Measurements from ENCODE around the gene DCHS1. TPM values are rescaled to one million over a fixed set of nuclear protein-coding genes. Genes with fewer than 3 reads are reported as not detected.

The DCHS1 gene
- total and polyA plus RNA-seq, 10 donors, result 1.9 to 58.8 (median 36.3) TPM

DNA sequence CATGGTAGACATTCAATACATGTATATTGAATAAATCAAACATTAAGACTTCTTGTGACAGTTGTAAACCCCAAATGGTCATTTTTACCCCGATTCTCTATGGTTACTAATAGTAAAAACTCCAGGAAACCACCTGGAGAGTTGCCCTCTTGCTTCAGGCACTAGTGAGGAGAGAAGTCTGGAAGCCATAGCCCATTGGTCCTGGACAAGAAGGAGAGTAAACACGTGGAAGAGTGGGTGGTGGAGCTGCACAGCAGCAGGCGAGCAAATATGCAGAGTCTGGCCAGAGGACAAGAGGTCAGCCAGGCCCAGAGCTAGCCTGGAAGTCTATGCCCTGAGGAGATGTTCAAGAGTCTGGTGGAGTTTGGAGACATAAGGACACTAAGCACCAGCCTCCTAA lies 17.7 kb downstream of the DCHS1 start:
- no peaks in the 10 kb centered on the region for H3K9me3 ChIP-seq
- H3K27ac ChIP-seq, result peak overlapping the region in 6 of 8 donors; percentile 21 to 80 (median 75)
- no peak overlapping the region for H3K4me3 ChIP-seq
- H3K4me1 ChIP-seq, result peaks cover 41 to 69% (median 64%) of the 10 kb centered on the region in 6 donors
- peaks cover 0 to 25% (median 10%) of the 10 kb centered on the region in 6 donors for H3K36me3 ChIP-seq
- intact Hi-C loops (cut with DNase I; ENCODE audit: low total_unique reads), result no loop called here
- no peak for DNase-seq
- WGBS, 5 donors, result 59 to 75% (median 61%) methylated on average over 3 of the region's 3 CpGs
- peak in 1 of 3 donors; percentile 21 for TF ChIP-seq POLR2AphosphoS5 (IDR thresholded peaks at IDR 0.05)
- TF ChIP-seq, protein P1, sequence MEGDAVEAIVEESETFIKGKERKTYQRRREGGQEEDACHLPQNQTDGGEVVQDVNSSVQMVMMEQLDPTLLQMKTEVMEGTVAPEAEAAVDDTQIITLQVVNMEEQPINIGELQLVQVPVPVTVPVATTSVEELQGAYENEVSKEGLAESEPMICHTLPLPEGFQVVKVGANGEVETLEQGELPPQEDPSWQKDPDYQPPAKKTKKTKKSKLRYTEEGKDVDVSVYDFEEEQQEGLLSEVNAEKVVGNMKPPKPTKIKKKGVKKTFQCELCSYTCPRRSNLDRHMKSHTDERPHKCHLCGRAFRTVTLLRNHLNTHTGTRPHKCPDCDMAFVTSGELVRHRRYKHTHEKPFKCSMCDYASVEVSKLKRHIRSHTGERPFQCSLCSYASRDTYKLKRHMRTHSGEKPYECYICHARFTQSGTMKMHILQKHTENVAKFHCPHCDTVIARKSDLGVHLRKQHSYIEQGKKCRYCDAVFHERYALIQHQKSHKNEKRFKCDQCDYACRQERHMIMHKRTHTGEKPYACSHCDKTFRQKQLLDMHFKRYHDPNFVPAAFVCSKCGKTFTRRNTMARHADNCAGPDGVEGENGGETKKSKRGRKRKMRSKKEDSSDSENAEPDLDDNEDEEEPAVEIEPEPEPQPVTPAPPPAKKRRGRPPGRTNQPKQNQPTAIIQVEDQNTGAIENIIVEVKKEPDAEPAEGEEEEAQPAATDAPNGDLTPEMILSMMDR (IDR thresholded peaks at IDR 0.05 in 8 of 11, conservative IDR thresholded peaks at IDR 0.05 in 3 of 11), result no peak
- H3K27me3 ChIP-seq (replicated peaks in 1 of 7), result no peaks in the 10 kb centered on the region

DNA sequence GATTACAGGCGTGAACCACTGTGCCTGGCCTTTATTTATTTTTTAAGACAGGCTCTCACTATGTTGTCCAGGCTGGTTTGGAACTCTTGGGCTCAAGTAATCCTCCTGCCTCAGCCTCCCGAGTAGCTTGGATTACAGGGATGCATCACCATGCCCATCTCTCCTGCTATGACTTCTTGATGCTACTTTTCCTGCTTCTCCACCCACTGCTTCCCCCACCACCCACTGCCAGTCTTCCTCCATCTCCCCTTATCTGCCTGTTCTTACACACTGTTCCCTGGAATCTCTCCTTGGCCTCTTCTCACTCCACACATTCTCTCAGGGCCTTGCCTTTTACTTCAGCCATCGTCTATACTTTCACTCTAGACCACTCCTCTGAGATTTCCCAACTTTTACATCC lies 19.1 kb downstream of the DCHS1 start:
- H3K36me3 ChIP-seq, result peaks cover 0 to 39% (median 22%) of the 10 kb centered on the region in 6 donors
- WGBS, 5 donors, result 80 to 95% (median 83%) methylated on average over 3 of the region's 3 CpGs
- H3K4me1 ChIP-seq, result peaks cover 41 to 71% (median 61%) of the 10 kb centered on the region in 6 donors
- TF ChIP-seq POLR2AphosphoS5 (IDR thresholded peaks at IDR 0.05) (no peak), POLR2A (IDR thresholded peaks at IDR 0.05) (no peak)
- TF ChIP-seq, protein P1 (IDR thresholded peaks at IDR 0.05 in 8 of 11, conservative IDR thresholded peaks at IDR 0.05 in 3 of 11), result no peak
- intact Hi-C loops (cut with DNase I; ENCODE audit: low total_unique reads), result no loop called here
- no peak for DNase-seq
- H3K9me3 ChIP-seq, result no peaks in the 10 kb centered on the region
- no peaks in the 10 kb centered on the region for H3K27me3 ChIP-seq (replicated peaks in 1 of 7)
- peak overlapping the region; percentile 59 to 84 (median 76) for H3K27ac ChIP-seq
- H3K4me3 ChIP-seq, result no peak overlapping the region

DNA sequence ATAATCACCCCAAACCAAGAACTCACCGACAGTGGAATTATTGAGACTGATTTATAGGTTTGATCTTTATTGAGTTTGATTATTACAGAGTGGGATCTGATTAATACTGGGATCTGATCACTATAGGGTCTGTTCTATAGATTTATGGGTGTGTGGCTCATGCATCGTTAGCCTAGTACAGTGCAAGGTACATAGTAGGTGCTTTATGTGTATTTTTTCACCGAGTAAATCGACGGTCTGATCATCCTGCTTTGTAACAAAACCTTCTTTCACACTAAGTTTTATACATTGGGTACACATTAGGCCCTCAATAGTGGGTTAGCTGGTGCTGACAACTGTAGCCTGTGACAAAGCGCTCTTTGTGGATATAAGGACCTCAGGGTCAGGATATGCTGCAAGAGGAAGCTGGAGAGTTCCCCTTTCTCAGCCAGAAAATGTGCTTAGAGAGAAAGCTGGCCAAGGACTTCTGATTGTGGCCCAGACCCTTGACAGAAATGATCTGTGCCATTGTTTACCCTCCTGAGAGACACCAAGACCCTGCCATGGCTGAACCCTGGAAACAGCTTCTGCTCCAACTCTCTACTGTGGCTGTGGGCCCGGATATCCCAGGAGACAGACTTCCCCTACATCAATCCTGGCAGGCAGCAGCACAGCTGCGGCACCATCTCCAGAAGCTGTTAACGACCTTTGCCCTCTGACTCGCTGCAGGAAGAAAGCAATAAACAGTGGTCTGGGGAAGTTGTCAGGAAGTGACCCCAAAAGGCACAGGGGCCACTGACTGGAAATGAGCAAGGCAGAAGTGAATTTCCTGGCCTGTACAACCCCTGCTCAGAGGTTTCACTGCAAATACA lies 20.3 kb downstream of the DCHS1 start:
- peaks cover 0 to 40% (median 28%) of the 10 kb centered on the region in 6 donors for H3K36me3 ChIP-seq
- intact Hi-C loops (cut with DNase I; ENCODE audit: low total_unique reads), result no loop called here
- H3K4me3 ChIP-seq, result peak overlapping the region in 1 of 8 donors; percentile 8
- TF ChIP-seq POLR2AphosphoS5 (IDR thresholded peaks at IDR 0.05) (peak; percentile 14 to 88 (median 83)), POLR2A (IDR thresholded peaks at IDR 0.05) (no peak)
- TF ChIP-seq, protein P1 (IDR thresholded peaks at IDR 0.05 in 8 of 11, conservative IDR thresholded peaks at IDR 0.05 in 3 of 11), result no peak
- peaks cover 41 to 71% (median 61%) of the 10 kb centered on the region in 6 donors for H3K4me1 ChIP-seq
- H3K27me3 ChIP-seq (replicated peaks in 1 of 7), result no peaks in the 10 kb centered on the region
- no peaks in the 10 kb centered on the region for H3K9me3 ChIP-seq
- DNase-seq, result peak; percentile 82
- 21 to 41% (median 30%) methylated on average over 10 of the region's 10 CpGs for WGBS, 5 donors
- peak overlapping the region; percentile 59 to 84 (median 76) for H3K27ac ChIP-seq

DNA sequence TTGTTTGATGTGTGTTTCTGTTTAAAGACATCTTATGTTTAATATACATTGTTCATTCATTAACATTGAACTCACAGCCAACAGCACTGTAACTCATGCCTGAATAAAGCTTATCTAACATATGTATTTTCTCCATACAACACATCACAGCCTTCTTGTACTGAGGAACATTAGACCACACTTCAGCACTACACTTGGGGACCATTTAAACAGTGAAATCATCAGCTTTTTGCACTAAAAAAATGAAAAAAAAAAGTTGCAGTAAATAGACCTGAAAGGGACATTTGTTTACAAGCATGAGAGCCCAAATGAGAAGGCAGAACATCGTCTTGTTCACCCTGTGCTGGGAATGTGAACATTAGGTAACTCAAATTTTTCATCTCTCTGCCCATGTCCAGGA lies 21.1 kb downstream of the DCHS1 start:
- Histone ChIP-seq H3K9me3 (no peaks in the 10 kb centered on the region), H3K4me1 (peaks cover 41 to 65% (median 60%) of the 10 kb centered on the region in 6 donors), H3K36me3 (peaks cover 0 to 40% (median 31%) of the 10 kb centered on the region in 6 donors), H3K4me3 (no peak overlapping the region), H3K27ac (peak overlapping the region; percentile 59 to 84 (median 76)), H3K27me3 (replicated peaks in 1 of 7) (no peaks in the 10 kb centered on the region)
- TF ChIP-seq POLR2A (IDR thresholded peaks at IDR 0.05) (no peak), POLR2AphosphoS5 (IDR thresholded peaks at IDR 0.05) (no peak)
- TF ChIP-seq, protein P1 (IDR thresholded peaks at IDR 0.05 in 8 of 11, conservative IDR thresholded peaks at IDR 0.05 in 3 of 11), result no peak
- intact Hi-C loops (cut with DNase I; ENCODE audit: low total_unique reads), result no loop called here
- no peak for DNase-seq
- 55 to 80% (median 68%) methylated on average over 1 of the region's 1 CpG for WGBS, 5 donors

Measured in spleen (tissue), 11 donors.